ENCODE measurements around the gene RPP14. TPM values are rescaled to one million over a fixed set of nuclear protein-coding genes. Genes with fewer than 3 reads are reported as not detected.

The RPP14 gene
- total RNA-seq, 1 donor from 2014 or later = 17.7 TPM

DNA sequence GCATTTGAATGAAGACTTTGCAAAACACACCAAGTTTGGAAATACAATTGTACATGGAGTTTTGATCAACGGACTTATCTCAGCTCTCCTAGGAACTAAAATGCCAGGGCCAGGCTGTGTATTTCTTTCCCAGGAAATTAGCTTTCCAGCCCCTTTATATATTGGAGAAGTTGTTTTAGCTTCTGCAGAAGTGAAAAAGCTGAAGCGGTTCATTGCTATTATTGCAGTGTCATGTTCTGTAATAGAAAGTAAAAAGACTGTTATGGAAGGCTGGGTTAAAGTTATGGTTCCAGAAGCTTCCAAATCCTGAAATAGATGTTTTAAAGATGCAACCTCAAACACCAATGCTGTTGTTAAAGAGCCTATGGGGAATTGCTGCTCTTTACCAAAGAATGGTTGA is 11.8 kb downstream of the RPP14 start:
- H3K9me3 Mint-ChIP-seq = no peaks in the 10 kb centered on the region
- H3K27ac Mint-ChIP-seq = no peak overlapping the region
- POLR2A ChIA-PET = no interaction called here
- ATAC-seq (ENCODE audit: low read depth) (no peak), DNase-seq (no peak)
- TF ChIP-seq, protein P1, sequence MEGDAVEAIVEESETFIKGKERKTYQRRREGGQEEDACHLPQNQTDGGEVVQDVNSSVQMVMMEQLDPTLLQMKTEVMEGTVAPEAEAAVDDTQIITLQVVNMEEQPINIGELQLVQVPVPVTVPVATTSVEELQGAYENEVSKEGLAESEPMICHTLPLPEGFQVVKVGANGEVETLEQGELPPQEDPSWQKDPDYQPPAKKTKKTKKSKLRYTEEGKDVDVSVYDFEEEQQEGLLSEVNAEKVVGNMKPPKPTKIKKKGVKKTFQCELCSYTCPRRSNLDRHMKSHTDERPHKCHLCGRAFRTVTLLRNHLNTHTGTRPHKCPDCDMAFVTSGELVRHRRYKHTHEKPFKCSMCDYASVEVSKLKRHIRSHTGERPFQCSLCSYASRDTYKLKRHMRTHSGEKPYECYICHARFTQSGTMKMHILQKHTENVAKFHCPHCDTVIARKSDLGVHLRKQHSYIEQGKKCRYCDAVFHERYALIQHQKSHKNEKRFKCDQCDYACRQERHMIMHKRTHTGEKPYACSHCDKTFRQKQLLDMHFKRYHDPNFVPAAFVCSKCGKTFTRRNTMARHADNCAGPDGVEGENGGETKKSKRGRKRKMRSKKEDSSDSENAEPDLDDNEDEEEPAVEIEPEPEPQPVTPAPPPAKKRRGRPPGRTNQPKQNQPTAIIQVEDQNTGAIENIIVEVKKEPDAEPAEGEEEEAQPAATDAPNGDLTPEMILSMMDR (IDR thresholded peaks at IDR 0.05) = no peak
- CTCF ChIA-PET = interaction anchor here (0.8 to 3.8 kb wide), 5 partner anchors 11 to 313 kb away, joined by 3 to 30 read pairs (median 3); partner anchors contain the start of genes HTD2 and RPP14
- H3K36me3 Mint-ChIP-seq (ENCODE audit: low read depth) = peaks cover 60% of the 10 kb centered on the region
- H3K4me3 Mint-ChIP-seq = no peak overlapping the region
- intact Hi-C loops (cut with micrococcal nuclease) = no loop called here
- peaks cover 5% of the 10 kb centered on the region for H3K4me1 Mint-ChIP-seq
- H3K27me3 Mint-ChIP-seq = no peaks in the 10 kb centered on the region

DNA sequence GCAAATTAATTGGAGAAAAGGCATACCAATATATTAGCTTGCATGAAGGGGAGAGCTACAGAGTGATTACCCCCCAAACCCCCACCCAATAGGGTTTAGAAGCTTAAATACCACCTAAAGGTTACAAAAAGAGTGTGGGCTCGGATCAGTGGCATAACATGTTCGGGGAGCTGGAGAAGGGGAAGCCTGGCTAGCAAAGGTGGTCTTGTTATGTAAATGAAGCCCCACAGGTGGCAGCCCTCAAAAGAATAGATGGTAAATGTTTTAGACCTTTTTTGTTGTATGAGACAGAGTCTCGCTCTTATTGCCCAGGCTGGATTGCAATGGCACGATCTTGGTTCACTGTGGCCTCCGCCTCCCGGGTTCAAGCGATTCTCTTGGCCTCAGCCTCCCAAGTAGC is 15.7 kb downstream of the RPP14 start:
- intact Hi-C loops (cut with micrococcal nuclease) = loop anchor here (1.0 to 5.0 kb wide), 6 partner anchors 14 to 311 kb away; no protein-coding TSS in a partner anchor
- DNase-seq = no peak
- ChIA-PET POLR2A (interaction anchor here (0.6 to 2.2 kb wide), 3 partner anchors 15 to 117 kb away, joined by 3 to 9 read pairs (median 4); partner anchors contain the start of genes HTD2 and RPP14), CTCF (interaction anchor here (0.5 to 2.8 kb wide), 11 partner anchors 10 to 308 kb away, joined by 3 to 23 read pairs (median 5); no protein-coding TSS in a partner anchor)
- H3K36me3 Mint-ChIP-seq (ENCODE audit: low read depth) = peaks cover 29% of the 10 kb centered on the region
- H3K4me3 Mint-ChIP-seq = no peak overlapping the region
- ATAC-seq (ENCODE audit: low read depth) = no peak
- no peaks in the 10 kb centered on the region for H3K27me3 Mint-ChIP-seq
- H3K4me1 Mint-ChIP-seq = peaks cover 38% of the 10 kb centered on the region
- no peaks in the 10 kb centered on the region for H3K9me3 Mint-ChIP-seq
- H3K27ac Mint-ChIP-seq = no peak overlapping the region
- TF ChIP-seq, protein P1 (IDR thresholded peaks at IDR 0.05) = no peak

DNA sequence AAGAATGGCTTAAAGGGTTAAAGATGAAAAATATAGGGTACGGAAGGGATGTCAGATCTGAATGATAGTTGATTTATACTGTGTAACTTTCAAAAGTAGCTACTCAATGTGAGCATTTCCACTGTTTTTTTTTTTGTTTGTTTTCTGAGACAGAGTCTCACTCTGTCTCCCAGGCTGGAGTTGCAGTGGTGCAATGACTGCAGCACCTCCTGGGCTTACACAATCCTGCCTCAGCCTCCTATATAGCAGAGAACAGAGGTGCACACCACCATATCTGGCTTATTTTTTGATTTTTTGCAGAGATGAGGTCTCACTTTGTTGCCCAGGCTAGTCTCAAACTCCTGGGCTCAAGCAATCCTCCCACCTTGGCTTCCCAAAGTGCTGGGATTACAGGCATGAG is 16.7 kb downstream of the RPP14 start:
- peaks cover 20% of the 10 kb centered on the region for H3K36me3 Mint-ChIP-seq (ENCODE audit: low read depth)
- no peaks in the 10 kb centered on the region for H3K27me3 Mint-ChIP-seq
- no peak overlapping the region for H3K4me3 Mint-ChIP-seq
- H3K9me3 Mint-ChIP-seq = no peaks in the 10 kb centered on the region
- no peak for ATAC-seq (ENCODE audit: low read depth)
- no peak overlapping the region for H3K27ac Mint-ChIP-seq
- intact Hi-C loops (cut with micrococcal nuclease) = loop anchor here (5.0 kb wide), 2 partner anchors 35 to 310 kb away; no protein-coding TSS in a partner anchor
- peaks cover 38% of the 10 kb centered on the region for H3K4me1 Mint-ChIP-seq
- ChIA-PET POLR2A (no interaction called here), CTCF (interaction anchor here (0.6 to 2.8 kb wide), 7 partner anchors 9 to 307 kb away, joined by 3 to 23 read pairs (median 5); partner anchors contain the start of gene KCTD6)
- TF ChIP-seq, protein P1 (IDR thresholded peaks at IDR 0.05) = no peak
- no peak for DNase-seq

DNA sequence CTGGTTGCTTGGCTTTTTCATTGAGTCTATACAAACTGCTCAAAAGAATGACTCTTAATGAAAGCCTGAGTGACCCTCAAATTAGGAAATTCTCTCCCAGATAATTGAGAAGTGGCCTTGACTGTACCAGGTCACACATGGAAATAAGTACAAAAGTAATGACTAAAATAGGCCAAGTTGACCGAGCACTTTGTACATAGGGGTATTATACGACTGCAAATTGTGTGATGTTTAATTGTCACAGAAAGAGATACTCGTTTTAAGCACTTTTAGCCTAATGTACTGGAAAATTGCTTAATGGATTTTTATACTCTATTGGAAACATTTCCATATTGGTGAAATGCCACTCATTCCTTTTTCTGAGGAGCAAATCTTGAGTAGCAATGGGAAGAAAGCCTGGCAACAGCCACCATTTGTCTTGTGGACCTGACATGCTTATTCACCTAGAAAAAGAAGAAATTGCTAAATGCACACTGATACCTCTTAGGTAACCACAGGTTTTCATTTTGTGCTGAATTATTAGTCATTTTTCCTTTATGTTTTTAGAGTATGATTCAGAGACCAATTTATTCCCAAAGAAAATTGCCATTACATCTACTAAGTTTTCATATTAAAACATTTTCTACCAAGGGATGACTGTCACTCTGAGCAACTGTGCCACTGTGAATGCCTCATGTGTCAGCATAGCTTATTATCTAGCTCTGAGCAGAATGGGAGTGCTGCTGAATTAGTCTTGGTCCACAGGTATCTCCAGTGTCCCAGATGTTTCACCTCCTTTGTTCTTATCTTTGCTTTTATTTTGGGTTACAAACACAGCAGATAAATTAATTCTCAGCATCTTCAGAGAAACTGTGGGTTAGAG is 17.7 kb downstream of the RPP14 start:
- Mint-ChIP-seq H3K4me1 (peaks cover 38% of the 10 kb centered on the region), H3K9me3 (no peaks in the 10 kb centered on the region), H3K27me3 (no peaks in the 10 kb centered on the region), H3K27ac (peak overlapping the region; percentile 73), H3K36me3 (ENCODE audit: low read depth) (peaks cover 12% of the 10 kb centered on the region), H3K4me3 (peak overlapping the region; percentile 48)
- ChIA-PET CTCF (interaction anchor here (1.0 to 2.8 kb wide), 4 partner anchors 31 to 306 kb away, joined by 3 to 23 read pairs (median 4); no protein-coding TSS in a partner anchor), POLR2A (interaction anchor here (0.8 to 3.3 kb wide), 5 partner anchors 10 to 167 kb away, joined by 4 to 16 read pairs (median 4); no protein-coding TSS in a partner anchor)
- TF ChIP-seq, protein P1 (IDR thresholded peaks at IDR 0.05) = no peak
- ATAC-seq (ENCODE audit: low read depth) (no peak), DNase-seq (no peak)
- intact Hi-C loops (cut with micrococcal nuclease) = loop anchor here (1.0 to 5.0 kb wide), 4 partner anchors 9 to 309 kb away; partner anchors contain the start of genes KCTD6 and PXK

Measured in activated B cell treated with CpG ODN at 0.5 μM for 24 hours (primary cell).